Ishikawa (cell line): ENCODE results near the gene PHF2.

Experiments
- EP300 ChIP-seq: IDR thresholded peaks from 2 replicates; pipeline ENCODE4 v1.6.1; 2012; ENCODE audit warnings: borderline replicate concordance
- RAD21 ChIP-seq: IDR thresholded peaks from 2 replicates; pipeline ENCODE4 v1.6.1; 2012; ENCODE audit warnings: low read depth
- USF1 ChIP-seq: IDR thresholded peaks from 2 replicates; pipeline ENCODE4 v1.6.1; 2012

- TF ChIP-seq RAD21: no peak
- no peak for TF ChIP-seq USF1
- no peak for TF ChIP-seq EP300
These were observed 53.5 kb downstream of the PHF2 start for GRCh38 chr9:93629920-93630319.
